ENCODE results near the gene HOXD1.

The HOXD1 gene

DNA sequence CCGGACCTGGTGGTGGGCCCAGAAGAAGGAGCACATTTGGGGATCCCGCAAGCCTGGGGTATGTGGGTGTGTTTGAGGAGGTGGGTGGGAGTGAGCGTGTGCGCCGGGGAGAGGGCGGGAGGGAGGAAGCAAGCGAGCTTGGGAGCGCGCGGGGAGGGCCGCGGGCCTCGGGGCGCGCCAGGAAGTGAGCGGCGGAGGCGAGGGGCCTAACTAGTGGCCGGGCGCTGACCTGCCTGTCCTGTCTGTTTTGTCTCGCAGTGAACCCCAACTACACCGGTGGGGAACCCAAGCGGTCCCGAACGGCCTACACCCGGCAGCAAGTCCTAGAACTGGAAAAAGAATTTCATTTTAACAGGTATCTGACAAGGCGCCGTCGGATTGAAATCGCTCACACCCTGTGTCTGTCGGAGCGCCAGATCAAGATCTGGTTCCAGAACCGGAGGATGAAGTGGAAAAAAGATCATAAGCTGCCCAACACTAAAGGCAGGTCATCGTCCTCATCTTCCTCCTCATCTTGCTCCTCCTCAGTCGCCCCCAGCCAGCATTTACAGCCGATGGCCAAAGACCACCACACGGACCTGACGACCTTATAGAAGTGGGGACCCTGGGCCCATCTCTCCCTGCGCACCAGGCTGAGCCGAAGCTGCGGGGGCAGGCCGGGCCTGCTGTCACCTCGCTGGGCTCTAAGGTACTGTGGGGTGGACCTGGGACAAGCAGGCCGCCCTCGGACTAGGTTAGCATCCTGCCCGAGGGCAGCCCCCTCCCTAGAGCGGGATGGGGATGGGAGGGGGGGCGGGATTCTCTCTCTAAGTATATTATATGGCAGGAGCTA lies 35.9 kb upstream of the HOXD1 start:
- DNase-seq (ENCODE audit: low spot score) (peak; percentile 21), FAIRE-seq (no peak)

GRCh38 chr2:176154576-176155252 lies 33.8 kb upstream of the HOXD1 start:
- FAIRE-seq = no peak

GRCh38 chr2:176155356-176156044 lies 33.0 kb upstream of the HOXD1 start:
- FAIRE-seq (no peak), DNase-seq (ENCODE audit: low spot score) (no peak)

More at GRCh38 chr2:176154576-176155252, 33.8 kb upstream of the HOXD1 start:
- no peak for DNase-seq (ENCODE audit: low spot score)

- DNase-seq (ENCODE audit: low spot score) = no peak
- no peak for FAIRE-seq
Measured at GRCh38 chr2:176156301-176156806, 32.1 kb upstream of the HOXD1 start.

- FAIRE-seq = no peak
Measured at GRCh38 chr2:176156807-176157498, 31.5 kb upstream of the HOXD1 start, which contains the start of gene HOXD3. Gene HOXD3, plus strand, starts transcription at chr2:176157307. Its CDS starts 11,808 bp downstream, at chr2:176169115.

GRCh38 chr2:176157499-176158185 lies 30.8 kb upstream of the HOXD1 start:
- no peak for DNase-seq (ENCODE audit: low spot score)
- no peak for FAIRE-seq

More at GRCh38 chr2:176156807-176157498, 31.5 kb upstream of the HOXD1 start, which contains the start of gene HOXD3:
- DNase-seq (ENCODE audit: low spot score) = no peak

GRCh38 chr2:176158186-176158591 lies 30.3 kb upstream of the HOXD1 start:
- no peak for FAIRE-seq
- no peak for DNase-seq (ENCODE audit: low spot score)

GRCh38 chr2:176158855-176159662 lies 29.4 kb upstream of the HOXD1 start:
- DNase-seq (ENCODE audit: low spot score) = no peak

GRCh38 chr2:176159663-176160250 lies 28.7 kb upstream of the HOXD1 start:
- FAIRE-seq (no peak), DNase-seq (ENCODE audit: low spot score) (no peak)

More at GRCh38 chr2:176158855-176159662, 29.4 kb upstream of the HOXD1 start:
- FAIRE-seq = no peak

DNA sequence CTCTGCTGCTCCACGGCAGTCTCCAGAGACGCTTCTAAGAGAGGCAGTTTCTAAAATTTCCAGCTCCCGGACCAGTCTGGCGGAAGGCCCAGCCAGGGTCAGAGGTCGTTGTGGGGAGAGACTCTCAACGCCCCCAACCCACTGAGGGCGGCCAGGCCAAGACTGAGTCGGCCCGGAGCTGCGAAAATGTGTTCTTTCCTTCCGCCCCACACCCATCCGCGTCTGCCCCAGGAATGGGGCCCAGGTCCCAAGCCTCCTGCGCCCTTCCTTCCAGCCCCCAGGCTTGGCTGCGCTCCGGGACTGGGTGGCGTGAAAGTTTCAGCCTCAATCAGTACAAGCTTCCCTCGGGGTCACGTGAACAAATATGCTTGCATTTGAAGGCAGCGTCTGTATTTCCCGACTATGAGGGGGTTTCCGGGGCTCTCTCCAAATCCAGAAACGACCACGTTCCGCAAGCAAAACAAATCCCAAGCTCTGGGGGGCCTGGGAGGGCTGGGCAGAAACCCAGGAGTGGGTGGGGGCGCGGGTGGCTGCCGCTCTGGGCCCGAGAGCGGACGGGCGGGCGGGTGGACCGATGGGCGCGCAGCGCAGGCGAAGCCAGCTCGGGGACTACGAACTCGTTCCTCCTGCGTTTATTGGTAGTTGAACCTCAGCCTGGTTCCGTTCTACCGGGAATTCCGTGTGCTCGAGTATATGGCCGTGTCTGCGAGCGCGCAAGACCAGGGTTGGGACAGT lies 28.1 kb upstream of the HOXD1 start:
- FAIRE-seq (no peak), DNase-seq (ENCODE audit: low spot score) (no peak)

- FAIRE-seq (no peak), DNase-seq (ENCODE audit: low spot score) (no peak)
Measured at GRCh38 chr2:176160986-176161824, 27.3 kb upstream of the HOXD1 start.

- DNase-seq (ENCODE audit: low spot score) = no peak
Measured at GRCh38 chr2:176161825-176162626, 26.4 kb upstream of the HOXD1 start.

GRCh38 chr2:176162911-176163671 lies 25.4 kb upstream of the HOXD1 start:
- FAIRE-seq (no peak), DNase-seq (ENCODE audit: low spot score) (no peak)

More at GRCh38 chr2:176161825-176162626, 26.4 kb upstream of the HOXD1 start:
- FAIRE-seq = no peak

GRCh38 chr2:176163672-176164056 lies 24.8 kb upstream of the HOXD1 start:
- DNase-seq (ENCODE audit: low spot score) = no peak
- no peak for FAIRE-seq

DNA sequence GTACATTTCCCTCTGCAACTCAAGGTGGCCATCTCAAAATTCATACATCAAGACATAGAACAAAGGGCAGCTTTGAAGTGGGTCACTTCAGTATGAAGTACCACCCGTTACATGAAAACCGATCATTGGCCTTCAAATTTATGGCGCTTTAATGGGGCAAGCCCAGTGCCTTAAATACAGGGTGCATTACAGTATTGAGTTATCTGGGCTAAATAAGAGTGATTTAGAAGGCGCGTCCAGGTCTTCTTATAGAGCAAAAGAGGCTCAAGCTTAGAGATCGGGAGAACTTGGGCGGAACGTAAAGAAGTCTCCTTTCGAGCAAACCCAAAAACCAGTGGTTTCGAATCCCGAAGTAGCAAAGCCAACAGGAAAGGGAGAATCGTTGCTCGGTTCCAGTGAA lies 24.3 kb upstream of the HOXD1 start:
- DNase-seq (ENCODE audit: low spot score) = no peak
- FAIRE-seq = no peak

Data from RCC 7860 (cell line).